Renal pelvis (tissue), 4 donors: Measurements from ENCODE around the gene ERBB2. TPM values are rescaled to one million over a fixed set of nuclear protein-coding genes. Genes with fewer than 3 reads are reported as not detected.

Experiments
- DNase-seq: peaks from one replicate; pipeline ENCODE4 v3.0.0-alpha.2; 2013
- polyA plus RNA-seq, 3 donors: library from polyadenylated mRNA; unstranded; fragments of 120-200 nt; gene quantifications; one replicate each; pipeline ENCODE4 v1.2.1, GENCODE V29; 2013; ENCODE audit not compliant: insufficient read length in 3 of 3

The ERBB2 gene
- polyA plus RNA-seq, 3 donors = 178 to 214 (median 210) TPM

GRCh38 chr17:39663688-39664580, 35.9 kb upstream of the ERBB2 start:
- no peak for DNase-seq

GRCh38 chr17:39664581-39665561, 35.0 kb upstream of the ERBB2 start, which contains the start of gene TCAP:
Gene TCAP, plus strand, starts transcription at chr17:39665349. Its CDS starts 11 bp downstream, at chr17:39665360.
- no peak for DNase-seq

- DNase-seq = no peak
Measured at GRCh38 chr17:39665642-39666224, 34.1 kb upstream of the ERBB2 start.

- DNase-seq = no peak
Measured at GRCh38 chr17:39666231-39666600, 33.6 kb upstream of the ERBB2 start.

GRCh38 chr17:39666601-39667261, 33.1 kb upstream of the ERBB2 start:
- DNase-seq = no peak

GRCh38 chr17:39667262-39667944, 32.5 kb upstream of the ERBB2 start:
- DNase-seq = no peak

GRCh38 chr17:39667945-39668924, 31.6 kb upstream of the ERBB2 start, which contains the start of gene PNMT:
Gene PNMT, plus strand, starts transcription at chr17:39668453. Its CDS starts 23 bp downstream, at chr17:39668476.
- DNase-seq = peak; percentile 60

- no peak for DNase-seq
Measured at GRCh38 chr17:39669897-39670735, 29.7 kb upstream of the ERBB2 start.

GRCh38 chr17:39670746-39671145, 29.1 kb upstream of the ERBB2 start:
- DNase-seq = no peak

GRCh38 chr17:39671651-39672521, 28.0 kb upstream of the ERBB2 start:
- DNase-seq = no peak

GRCh38 chr17:39672522-39673334, 27.1 kb upstream of the ERBB2 start:
- DNase-seq = no peak

GRCh38 chr17:39673335-39674081, 26.4 kb upstream of the ERBB2 start:
- no peak for DNase-seq

- no peak for DNase-seq
Measured at GRCh38 chr17:39674179-39674578, 25.7 kb upstream of the ERBB2 start.

- peak; percentile 56 for DNase-seq
Measured at GRCh38 chr17:39674702-39675389, 25.0 kb upstream of the ERBB2 start.

- DNase-seq = no peak
Measured at GRCh38 chr17:39675390-39676082, 24.3 kb upstream of the ERBB2 start.
